ENCODE data around the gene WDR90. TPM values are rescaled to one million over a fixed set of nuclear protein-coding genes. Genes with fewer than 3 reads are reported as not detected.

WDR90 gene
- total and polyA plus RNA-seq, 2 of the 13 experiments (the other 11 are each of a cell fraction or from before 2014, with no cell fraction given) = 14.9 to 28.9 TPM

- TF ChIP-seq PRDM4 (CRISPR knock-in tag; IDR thresholded peaks at IDR 0.05; ENCODE audit: borderline replicate concordance) (no peak), ZNF761 (CRISPR knock-in tag; conservative IDR thresholded peaks at IDR 0.05) (peak; percentile 93), U2AF1 (optimal IDR thresholded peaks at IDR 0.05; ENCODE audit: low read depth, low read length) (peak; percentile 39), NR2F1 (CRISPR knock-in tag; IDR thresholded peaks at IDR 0.05) (no peak), ZNF530 (CRISPR knock-in tag; IDR thresholded peaks at IDR 0.05; ENCODE audit: low read depth) (no peak), ZNF24 (IDR thresholded peaks at IDR 0.05) (no peak), ATM (IDR thresholded peaks at IDR 0.05; ENCODE audit: borderline replicate concordance) (no peak), ZNF510 (CRISPR knock-in tag; IDR thresholded peaks at IDR 0.05; ENCODE audit: low read depth) (no peak), ZNF484 (CRISPR knock-in tag; IDR thresholded peaks at IDR 0.05; ENCODE audit: borderline replicate concordance, low read depth) (no peak), MXI1 (IDR thresholded peaks at IDR 0.05; ENCODE audit: borderline replicate concordance, low read depth, low read length) (peak; percentile 87; the same call in 1 of the 3 replicates), DNMT3B (CRISPR knock-in tag; conservative IDR thresholded peaks at IDR 0.05) (no peak), PHB2 (IDR thresholded peaks at IDR 0.05; ENCODE audit: partially characterized antibody) (no peak), TERF1 (CRISPR knock-in tag; IDR thresholded peaks at IDR 0.05) (no peak), THRA (CRISPR knock-in tag; IDR thresholded peaks at IDR 0.05; ENCODE audit: borderline replicate concordance) (0 out of 2 replicates have a peak, but pooled peaks have one; percentile 25), HNF1A (IDR thresholded peaks at IDR 0.05; ENCODE audit: low read depth) (no peak), HNF1A (CRISPR knock-in tag; IDR thresholded peaks at IDR 0.05; ENCODE audit: borderline replicate concordance) (peak; percentile 72), ZNF550 (CRISPR knock-in tag; IDR thresholded peaks at IDR 0.05; ENCODE audit: borderline replicate concordance) (no peak; the same call in 1 of the 2 replicates), MAX (IDR thresholded peaks at IDR 0.05) (peak; percentile 82)
Measured at GRCh38 chr16:667780-668518, 18.8 kb downstream of the WDR90 start, which contains the start of gene RHOT2 (continued).
